Posterior cingulate gyrus (tissue), 11 donors: ENCODE results near the gene FARP2.

ENCODE experiments used
- DNase-seq, 10 donors: peaks; one replicate each; pipeline versions ENCODE4 v3.0.0 to v3.0.0-alpha.2; 2020 to 2021; ENCODE audit warnings: mixed read lengths in 3 of 10
- intact Hi-C: fragments of 100-400 bp; cut with DNase I; formaldehyde crosslinking; loops from one replicate; pipeline ENCODE4 v1.15.1; 2023

Gene FARP2

DNA sequence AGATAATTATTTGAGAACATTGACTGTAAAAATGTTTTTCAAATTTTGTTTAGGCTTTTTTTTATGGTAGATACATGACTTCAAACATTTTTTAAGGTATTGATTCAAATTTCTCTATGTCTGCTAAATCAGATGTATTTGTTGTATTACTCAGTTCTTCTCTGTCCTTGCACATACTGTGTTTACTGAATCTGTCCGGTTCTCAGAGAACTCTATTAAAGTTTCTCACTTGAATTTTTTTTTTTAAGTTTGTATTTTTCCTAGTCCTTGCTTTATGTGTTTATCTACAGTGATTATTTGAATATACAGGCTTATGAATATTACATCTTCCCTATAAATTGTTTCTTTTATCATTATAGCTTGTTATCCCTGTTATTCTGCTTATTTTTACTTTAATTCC, 35.1 kb upstream of the FARP2 start:
- DNase-seq = no peak
- intact Hi-C loops = no loop called here

- intact Hi-C loops = no loop called here
- DNase-seq = no peak
These were observed 34.2 kb upstream of the FARP2 start for GRCh38 chr2:241321886-241322285.

DNA sequence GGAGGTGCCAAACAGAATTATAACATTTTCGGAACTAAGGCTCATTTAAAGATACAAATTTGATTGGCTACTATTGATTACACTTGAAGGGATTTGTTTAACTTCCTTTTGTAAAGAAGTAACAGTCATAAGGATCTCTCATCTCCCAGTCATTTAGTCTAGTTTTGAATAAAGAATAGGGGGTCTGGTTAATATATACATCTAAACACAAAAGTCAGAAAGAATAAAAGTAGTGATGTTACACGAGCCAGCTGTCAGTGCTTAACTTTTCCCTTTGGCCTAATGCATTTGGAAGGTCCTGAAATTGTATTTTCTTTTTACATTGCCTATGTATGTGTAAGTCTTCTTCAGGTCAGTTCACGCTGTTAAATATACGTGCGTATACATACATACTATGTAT, 32.3 kb upstream of the FARP2 start:
- intact Hi-C loops = no loop called here
- DNase-seq = no peak

GRCh38 chr2:241324775-241325174, 31.3 kb upstream of the FARP2 start:
- intact Hi-C loops = no loop called here

DNA sequence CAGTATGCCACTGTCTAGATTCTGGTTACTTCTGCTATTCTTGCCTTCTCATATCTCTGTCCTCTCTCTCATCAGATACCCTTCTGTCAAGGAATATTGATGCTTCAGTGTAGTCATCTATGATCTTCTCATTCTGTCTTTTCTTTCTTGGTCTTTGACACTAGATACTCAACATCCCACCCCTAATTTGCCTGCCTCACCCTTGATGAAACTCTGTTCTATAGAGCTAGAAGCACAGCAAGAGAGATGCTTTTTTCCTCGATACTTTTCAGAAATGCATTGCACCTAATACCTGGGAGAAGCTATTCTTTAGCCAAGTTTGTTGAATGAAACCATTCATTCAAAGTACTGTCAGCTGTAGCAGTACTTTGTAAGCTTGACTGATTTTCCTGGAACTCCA, 30.8 kb upstream of the FARP2 start:
- no peak for DNase-seq
- intact Hi-C loops = no loop called here

More at GRCh38 chr2:241324775-241325174, 31.3 kb upstream of the FARP2 start:
- DNase-seq = no peak

- intact Hi-C loops = no loop called here
- no peak for DNase-seq
These were observed 26.1 kb upstream of the FARP2 start for GRCh38 chr2:241329669-241330615.

GRCh38 chr2:241330616-241330981, 25.5 kb upstream of the FARP2 start:
- intact Hi-C loops = no loop called here
- DNase-seq = no peak

DNA sequence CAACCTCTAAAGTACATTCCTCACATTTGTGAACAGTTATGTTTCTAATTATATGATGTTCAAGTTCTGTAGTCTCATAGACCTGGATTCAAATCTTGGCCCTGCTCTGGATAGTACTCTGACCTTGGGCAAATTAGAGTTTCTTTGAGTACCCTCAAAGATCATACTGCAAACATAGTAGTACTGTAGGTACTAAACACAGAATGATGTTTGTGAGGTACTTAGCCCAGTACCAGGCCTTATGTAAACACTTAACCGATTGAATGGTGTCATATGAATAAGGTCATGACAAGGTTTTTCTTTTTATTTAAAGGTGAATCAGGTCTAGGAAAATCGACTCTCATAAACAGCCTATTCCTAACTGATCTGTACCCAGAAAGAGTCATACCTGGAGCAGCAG, 21.3 kb upstream of the FARP2 start:
- no peak for DNase-seq
- intact Hi-C loops = no loop called here

DNA sequence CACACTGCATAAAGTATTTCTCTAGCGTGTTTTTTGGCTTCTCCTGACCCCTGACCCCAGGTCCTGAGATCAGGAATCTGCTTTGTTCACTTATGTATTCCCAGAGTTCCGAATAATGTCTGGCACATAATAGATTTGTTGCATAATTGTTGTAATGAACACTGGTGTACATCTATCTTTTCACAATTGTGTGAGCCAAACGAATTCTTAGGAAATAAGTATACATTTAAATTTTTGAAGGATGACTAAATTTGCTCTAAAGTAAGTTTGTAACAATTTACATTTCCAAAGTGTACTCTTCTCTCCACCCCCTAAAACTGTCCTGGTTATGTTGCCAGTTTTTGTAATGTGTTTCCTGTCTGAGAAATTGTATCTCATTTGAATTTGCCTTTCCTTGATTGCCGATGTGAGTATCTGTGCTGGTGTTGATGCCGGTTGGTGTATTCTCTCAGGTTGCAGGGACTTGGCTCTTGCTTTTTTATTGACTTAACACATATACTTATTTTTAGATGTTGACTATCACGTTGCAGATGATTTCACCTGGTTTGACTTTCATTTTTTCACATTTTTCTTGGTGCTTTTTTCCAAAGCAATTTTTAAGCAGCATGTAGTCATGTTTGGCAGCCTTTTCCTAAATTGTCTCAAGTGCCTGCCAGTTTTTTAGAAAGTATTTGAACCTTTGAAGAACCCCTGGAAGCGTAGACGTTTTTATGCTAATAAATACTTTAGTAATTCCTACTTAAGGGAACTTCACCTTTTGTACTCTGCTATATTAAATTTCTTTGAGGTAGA, 16.1 kb upstream of the FARP2 start:
- DNase-seq = no peak
- intact Hi-C loops = no loop called here

GRCh38 chr2:241340631-241341163, 15.4 kb upstream of the FARP2 start:
- intact Hi-C loops = no loop called here
- DNase-seq = no peak

- DNase-seq = no peak
- intact Hi-C loops = no loop called here
These were observed 11.0 kb upstream of the FARP2 start for GRCh38 chr2:241344925-241345651.

DNA sequence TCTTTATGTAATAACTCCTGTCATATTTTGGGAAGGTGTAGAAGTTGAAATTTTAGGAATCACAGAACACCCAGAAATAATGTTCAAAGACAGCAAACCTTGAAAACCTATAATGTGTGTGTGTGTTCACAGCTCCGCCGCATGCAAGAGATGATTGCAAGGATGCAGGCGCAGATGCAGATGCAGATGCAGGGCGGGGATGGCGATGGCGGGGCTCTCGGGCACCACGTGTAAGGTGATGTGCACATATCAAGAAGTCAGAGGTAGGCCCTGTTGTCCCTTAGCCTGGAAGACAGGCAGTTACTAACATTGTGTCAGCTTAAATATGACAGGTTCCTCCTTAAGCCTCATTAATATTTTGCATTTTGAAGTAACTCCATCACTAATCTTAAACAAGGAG, 6.1 kb upstream of the FARP2 start:
- intact Hi-C loops = no loop called here
- DNase-seq = no peak

DNA sequence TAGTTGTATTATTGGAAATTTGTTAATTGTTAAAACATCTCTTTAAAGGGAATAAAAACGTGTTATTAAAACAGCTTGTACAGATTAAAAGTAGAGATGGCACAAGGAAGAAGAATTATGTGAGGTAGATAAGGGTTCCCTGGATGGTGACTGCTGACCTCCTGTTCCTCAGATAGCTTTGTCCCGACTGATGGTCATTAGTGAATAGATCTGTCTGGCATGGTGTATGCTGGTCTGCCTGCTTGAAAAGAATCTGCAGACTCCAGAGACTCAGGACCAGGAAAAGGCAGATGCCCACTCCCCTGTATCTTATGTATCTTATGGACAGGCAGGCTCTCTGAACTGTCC, 5.6 kb upstream of the FARP2 start:
- DNase-seq = no peak
- intact Hi-C loops = no loop called here

DNA sequence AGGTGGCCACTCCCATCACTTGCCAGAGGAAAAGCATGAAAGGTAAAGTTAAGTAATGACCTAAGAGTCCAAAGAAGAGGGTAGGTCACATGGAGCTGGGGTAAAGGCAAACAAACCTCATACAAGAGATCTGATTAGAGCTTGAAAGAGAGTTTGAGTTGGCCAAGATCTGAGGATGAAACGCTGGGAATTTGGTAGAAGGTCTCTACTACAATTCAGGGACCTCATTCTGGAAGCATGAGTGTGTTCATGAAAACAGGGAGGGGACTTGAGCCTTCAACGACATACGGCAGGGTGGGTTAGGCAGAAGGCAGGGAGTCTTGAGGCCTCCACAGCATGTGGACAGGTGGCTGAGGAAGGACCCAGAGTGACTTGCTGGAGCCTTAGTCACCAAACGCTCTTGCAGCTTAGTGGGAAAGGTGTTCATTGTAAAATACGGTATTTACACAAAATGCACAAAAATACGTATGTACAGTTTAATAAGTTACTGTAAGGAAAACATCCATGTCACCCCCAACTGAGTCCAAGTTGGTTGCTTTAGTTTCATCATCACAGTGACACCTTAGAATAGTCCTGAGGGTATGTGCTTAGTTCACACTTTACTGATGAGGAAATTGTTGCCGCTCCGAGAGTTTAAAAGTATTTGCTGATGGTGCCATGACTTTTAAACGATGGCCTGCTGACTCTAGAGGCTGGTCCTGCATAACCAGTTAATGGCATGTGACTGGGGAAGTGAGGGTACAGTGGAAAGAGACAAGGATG, 5.0 kb upstream of the FARP2 start:
- DNase-seq = no peak
- intact Hi-C loops = no loop called here

- no peak for DNase-seq
- intact Hi-C loops = no loop called here
These were observed 4.4 kb upstream of the FARP2 start for GRCh38 chr2:241351640-241352031.

DNA sequence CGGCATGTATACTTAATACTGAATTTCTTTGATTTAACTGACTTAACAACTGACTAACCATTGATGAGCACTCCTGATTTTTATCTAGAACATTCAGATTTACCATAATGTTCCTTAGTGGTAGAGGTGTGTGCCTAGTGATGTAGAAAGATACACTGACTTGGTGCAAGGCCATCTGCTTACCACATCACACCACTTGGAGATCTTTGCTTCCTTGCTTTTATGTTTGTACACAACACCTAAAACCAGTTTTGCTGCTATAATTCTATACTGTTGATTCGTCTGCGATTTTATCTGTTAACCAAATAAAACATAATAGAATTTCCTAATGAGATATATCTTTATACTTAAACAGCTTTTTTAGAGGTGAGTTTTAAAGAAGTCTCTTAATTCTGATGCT, 3.9 kb upstream of the FARP2 start:
- no peak for DNase-seq
- intact Hi-C loops = no loop called here

DNA sequence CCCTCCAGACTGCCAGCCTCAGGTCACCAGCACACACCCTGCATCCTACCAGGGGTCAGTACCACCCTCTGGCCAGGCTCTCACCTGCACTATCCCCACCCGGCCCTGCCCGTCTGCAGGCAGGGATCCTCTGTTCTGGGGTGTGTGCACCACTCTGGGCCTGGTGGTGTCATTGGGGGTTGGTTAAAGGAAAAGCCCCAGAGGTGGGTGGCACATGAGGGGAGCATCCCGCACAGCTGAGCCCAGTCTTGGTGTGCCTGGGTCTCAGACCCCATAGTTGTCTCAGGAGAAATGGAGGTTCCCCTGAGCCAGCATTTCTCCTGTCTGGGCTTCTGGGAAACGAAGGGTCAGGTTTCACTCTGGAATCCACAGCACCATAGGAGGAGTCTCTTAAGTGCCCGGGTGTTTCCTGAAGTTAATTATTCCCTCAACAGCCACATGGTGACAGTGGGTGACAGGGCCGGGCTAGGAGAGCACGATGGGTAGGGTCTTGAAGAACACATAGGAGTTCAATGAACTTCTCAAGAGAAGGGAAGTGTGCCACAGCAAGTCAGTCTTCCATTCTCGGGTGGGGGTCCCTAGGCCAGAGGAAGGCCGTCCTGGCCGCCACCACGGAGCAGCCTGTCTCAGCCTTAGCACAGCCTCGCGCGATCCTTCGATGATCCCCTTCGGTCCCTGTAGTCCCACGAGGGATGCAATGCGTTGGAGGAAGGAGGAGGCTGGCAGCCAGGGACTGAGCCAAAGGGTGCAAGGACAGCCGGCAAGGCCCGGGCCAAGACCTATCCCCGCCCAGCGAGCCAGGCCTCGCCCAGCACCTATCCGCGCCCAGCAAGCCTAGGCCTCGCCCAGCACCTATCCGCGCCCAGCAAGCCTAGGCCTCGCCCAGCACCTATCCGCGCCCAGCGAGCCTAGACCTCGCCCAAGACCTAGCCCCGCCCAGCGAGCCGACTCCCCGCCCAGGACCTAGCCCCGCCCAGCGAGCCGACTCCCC, 1.1 kb upstream of the FARP2 start:
- intact Hi-C loops = loop anchor here (5.0 kb wide), 1 partner anchor 38 kb away; the partner anchor contains the start of genes HDLBP and SEPTIN2
- DNase-seq = peak; percentile 37 to 94 (median 59)

DNA sequence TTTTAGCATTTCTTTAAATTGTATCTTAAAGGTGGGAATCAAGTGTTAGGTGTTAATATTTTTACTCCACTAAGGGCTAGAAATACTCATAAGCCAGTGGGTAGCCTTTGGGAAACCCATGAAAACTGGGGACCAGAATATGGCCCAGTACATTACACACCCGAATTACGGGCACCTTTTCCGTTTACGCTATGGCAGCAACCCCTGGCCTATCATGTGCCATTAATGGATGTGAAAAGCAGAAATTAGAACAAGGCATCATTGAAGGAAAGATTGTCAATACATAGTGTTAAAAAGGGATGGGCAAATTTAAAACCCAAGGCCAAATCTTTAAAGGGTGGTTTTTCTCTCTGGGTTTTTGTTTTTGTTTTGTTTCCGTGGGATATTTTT, 781 bp downstream of the FARP2 start:
- DNase-seq = no peak
- intact Hi-C loops = loop anchor here (5.0 kb wide), 1 partner anchor 40 kb away; the partner anchor contains the start of genes HDLBP and SEPTIN2

DNA sequence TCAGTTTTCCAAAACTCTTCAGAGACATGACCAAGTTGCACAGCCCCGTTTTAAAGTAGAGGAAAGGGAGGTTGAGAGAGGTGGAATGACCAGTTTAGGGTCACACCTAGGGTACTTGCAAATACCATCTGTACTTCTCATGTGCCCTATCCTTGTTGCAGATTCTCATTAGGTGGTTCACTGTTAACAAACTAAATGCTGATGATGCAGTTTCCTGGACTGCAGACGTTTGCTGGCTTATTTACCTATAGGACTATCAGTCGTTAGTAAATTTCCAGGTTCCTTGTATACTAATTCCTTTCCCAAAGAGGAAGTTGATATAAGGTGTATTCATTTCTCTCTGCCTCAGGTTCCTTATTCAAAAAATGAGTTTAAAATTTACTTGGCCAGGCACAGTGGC, 1.4 kb downstream of the FARP2 start:
- DNase-seq = no peak
- intact Hi-C loops = loop anchor here (5.0 kb wide), 1 partner anchor 40 kb away; the partner anchor contains the start of genes HDLBP and SEPTIN2
